ENCODE results near the gene YPEL3. TPM values are rescaled to one million over a fixed set of nuclear protein-coding genes. Genes with fewer than 3 reads are reported as not detected.

YPEL3 gene
- total RNA-seq, 2 donors from 2014 or later, result 42.0 to 57.2 TPM

- Histone ChIP-seq H3K27me3 (ENCODE audit: control insufficient read depth, insufficient read depth, low read length, poor library complexity, severe bottlenecking) (no peaks in the 10 kb centered on the region), H3K9me3 (ENCODE audit: control insufficient read depth, low read length) (no peaks in the 10 kb centered on the region), H3K36me3 (ENCODE audit: control insufficient read depth, insufficient read depth, low read length) (peaks cover 3% of the 10 kb centered on the region), H3K4me1 (ENCODE audit: control insufficient read depth, insufficient read depth, low read length) (no peaks in the 10 kb centered on the region), H3K9ac (ENCODE audit: extremely low read depth, low read length, poor library complexity, severe bottlenecking) (no peak overlapping the region), H3K27ac (ENCODE audit: low read depth, low read length) (no peak overlapping the region), H3K4me3 (ENCODE audit: low read length) (no peak overlapping the region)
- peak overlapping the region; percentile 72 for H3K4me3 Mint-ChIP-seq
- DNase-seq, result no peak
- H3K27me3 Mint-ChIP-seq (ENCODE audit: insufficient read depth), result peaks cover 10% of the 10 kb centered on the region
- H3K36me3 Mint-ChIP-seq (ENCODE audit: low read depth), result peaks cover under 1% of the 10 kb centered on the region
- H3K9me3 Mint-ChIP-seq, result no peaks in the 10 kb centered on the region
- H3K4me1 Mint-ChIP-seq, result peaks cover 4% of the 10 kb centered on the region
- no peak overlapping the region for H3K27ac Mint-ChIP-seq
- 76 to 88% methylated on average over 8 of the region's 8 CpGs for WGBS, 2 experiments (ENCODE audit: insufficient coverage in 1 of 2, insufficient read length in 1 of 2)
- TF ChIP-seq, protein P1, sequence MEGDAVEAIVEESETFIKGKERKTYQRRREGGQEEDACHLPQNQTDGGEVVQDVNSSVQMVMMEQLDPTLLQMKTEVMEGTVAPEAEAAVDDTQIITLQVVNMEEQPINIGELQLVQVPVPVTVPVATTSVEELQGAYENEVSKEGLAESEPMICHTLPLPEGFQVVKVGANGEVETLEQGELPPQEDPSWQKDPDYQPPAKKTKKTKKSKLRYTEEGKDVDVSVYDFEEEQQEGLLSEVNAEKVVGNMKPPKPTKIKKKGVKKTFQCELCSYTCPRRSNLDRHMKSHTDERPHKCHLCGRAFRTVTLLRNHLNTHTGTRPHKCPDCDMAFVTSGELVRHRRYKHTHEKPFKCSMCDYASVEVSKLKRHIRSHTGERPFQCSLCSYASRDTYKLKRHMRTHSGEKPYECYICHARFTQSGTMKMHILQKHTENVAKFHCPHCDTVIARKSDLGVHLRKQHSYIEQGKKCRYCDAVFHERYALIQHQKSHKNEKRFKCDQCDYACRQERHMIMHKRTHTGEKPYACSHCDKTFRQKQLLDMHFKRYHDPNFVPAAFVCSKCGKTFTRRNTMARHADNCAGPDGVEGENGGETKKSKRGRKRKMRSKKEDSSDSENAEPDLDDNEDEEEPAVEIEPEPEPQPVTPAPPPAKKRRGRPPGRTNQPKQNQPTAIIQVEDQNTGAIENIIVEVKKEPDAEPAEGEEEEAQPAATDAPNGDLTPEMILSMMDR (conservative IDR thresholded peaks at IDR 0.05), result no peak
Observed at GRCh38 chr16:30054451-30054850, 41.6 kb downstream of the YPEL3 start.

- DNase-seq, result peak; percentile 61
- Histone ChIP-seq H3K9me3 (ENCODE audit: control insufficient read depth, low read length) (no peaks in the 10 kb centered on the region), H3K4me3 (ENCODE audit: low read length) (peak overlapping the region; percentile 85), H3K27ac (ENCODE audit: low read depth, low read length) (no peak overlapping the region), H3K4me1 (ENCODE audit: control insufficient read depth, insufficient read depth, low read length) (no peaks in the 10 kb centered on the region), H3K36me3 (ENCODE audit: control insufficient read depth, insufficient read depth, low read length) (peaks cover 3% of the 10 kb centered on the region), H3K27me3 (ENCODE audit: control insufficient read depth, insufficient read depth, low read length, poor library complexity, severe bottlenecking) (no peaks in the 10 kb centered on the region), H3K9ac (ENCODE audit: extremely low read depth, low read length, poor library complexity, severe bottlenecking) (peak overlapping the region; percentile 50)
- Mint-ChIP-seq H3K36me3 (ENCODE audit: low read depth) (no peaks in the 10 kb centered on the region), H3K4me1 (peaks cover 4% of the 10 kb centered on the region), H3K27ac (no peak overlapping the region), H3K4me3 (peak overlapping the region; percentile 72), H3K9me3 (no peaks in the 10 kb centered on the region), H3K27me3 (ENCODE audit: insufficient read depth) (peaks cover 10% of the 10 kb centered on the region)
- TF ChIP-seq, protein P1 (conservative IDR thresholded peaks at IDR 0.05), result no peak
- 21 to 22% methylated on average over 15 to 19 of the region's 19 CpGs for WGBS, 2 experiments (ENCODE audit: insufficient coverage in 1 of 2, insufficient read length in 1 of 2)
Observed at GRCh38 chr16:30053376-30054015, 42.5 kb downstream of the YPEL3 start.

- H3K4me1 ChIP-seq (ENCODE audit: control insufficient read depth, insufficient read depth, low read length), result no peaks in the 10 kb centered on the region
- H3K9ac ChIP-seq (ENCODE audit: extremely low read depth, low read length, poor library complexity, severe bottlenecking), result peak overlapping the region; percentile 50
- DNase-seq, result peak; percentile 96
- TF ChIP-seq, protein P1 (conservative IDR thresholded peaks at IDR 0.05), result no peak
- H3K4me1 Mint-ChIP-seq, result peaks cover 4% of the 10 kb centered on the region
- H3K36me3 Mint-ChIP-seq (ENCODE audit: low read depth), result no peaks in the 10 kb centered on the region
- H3K4me3 Mint-ChIP-seq, result peak overlapping the region; percentile 72
- H3K9me3 ChIP-seq (ENCODE audit: control insufficient read depth, low read length), result no peaks in the 10 kb centered on the region
- WGBS, 2 experiments (ENCODE audit: insufficient coverage in 1 of 2, insufficient read length in 1 of 2), result 0 to 3% methylated on average over 2 to 47 of the region's 58 CpGs
- no peaks in the 10 kb centered on the region for H3K9me3 Mint-ChIP-seq
- no peaks in the 10 kb centered on the region for H3K27me3 ChIP-seq (ENCODE audit: control insufficient read depth, insufficient read depth, low read length, poor library complexity, severe bottlenecking)
- H3K36me3 ChIP-seq (ENCODE audit: control insufficient read depth, insufficient read depth, low read length), result peaks cover 3% of the 10 kb centered on the region
- peaks cover 10% of the 10 kb centered on the region for H3K27me3 Mint-ChIP-seq (ENCODE audit: insufficient read depth)
- H3K27ac ChIP-seq (ENCODE audit: low read depth, low read length), result no peak overlapping the region
- H3K27ac Mint-ChIP-seq, result no peak overlapping the region
- H3K4me3 ChIP-seq (ENCODE audit: low read length), result peak overlapping the region; percentile 85
Observed at GRCh38 chr16:30052671-30053372, 43.2 kb downstream of the YPEL3 start.
